Measurements from ENCODE around the gene FBXW8. TPM values are rescaled to one million over a fixed set of nuclear protein-coding genes. Genes with fewer than 3 reads are reported as not detected.
"Not testable (repeated sequence)": the region's sequence is repeated elsewhere in the genome, so short reads cannot be mapped to it uniquely, and the experiment has no call there.

Gene FBXW8
- total RNA-seq, 1 experiment from 2014 or later, result 12.1 TPM

DNA sequence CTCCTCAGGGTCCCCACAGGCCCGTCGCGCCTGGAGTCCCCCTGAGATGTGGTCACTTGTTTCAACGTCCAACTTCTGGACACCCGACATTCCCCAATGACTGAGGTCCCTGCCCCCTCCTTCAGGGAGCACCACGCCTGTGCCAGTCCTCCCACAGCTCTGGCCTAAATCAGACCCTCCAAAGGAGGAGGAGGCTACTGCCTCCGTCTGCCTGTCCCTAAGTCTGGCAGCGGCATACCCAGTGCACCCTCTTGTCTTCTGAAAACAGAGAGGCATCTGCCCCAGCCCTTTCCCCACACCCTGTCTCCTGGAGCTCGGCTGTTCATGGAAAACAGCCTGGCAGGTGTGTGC lies 142.3 kb downstream of the FBXW8 start:
- H3K27me3 ChIP-seq (ENCODE audit: low read length), result peaks cover 13% of the 10 kb centered on the region; the same call in 1 of the 2 replicates
- H3K4me3 ChIP-seq (ENCODE audit: low read length), result no peak overlapping the region
- no peak for TF ChIP-seq EZH2phosphoT487 (IDR thresholded peaks at IDR 0.05; ENCODE audit: borderline replicate concordance, low read length)
- H3K9me3 ChIP-seq (ENCODE audit: low read length), result no peaks in the 10 kb centered on the region
- no peaks in the 10 kb centered on the region for H4K20me1 ChIP-seq (ENCODE audit: low read length)
- no peaks in the 10 kb centered on the region for H3K79me2 ChIP-seq (ENCODE audit: low read length)
- H3K27ac ChIP-seq (ENCODE audit: low read length), result no peak overlapping the region
- H2AFZ ChIP-seq (ENCODE audit: low read length), result no peak overlapping the region
- no peak overlapping the region for H3K9ac ChIP-seq (ENCODE audit: low read length)
- no peak overlapping the region for H3K4me2 ChIP-seq (ENCODE audit: low read length)
- no peaks in the 10 kb centered on the region for H3F3A ChIP-seq (ENCODE audit: low read length, unreplicated experiment)
- H3K9me2 ChIP-seq (replicated peaks; ENCODE audit: low read length), result no peaks in the 10 kb centered on the region
- ChIA-PET POLR2A (ENCODE audit: unreplicated experiment) (no interaction called here), CTCF (no interaction called here)
- H3K36me3 ChIP-seq (ENCODE audit: low read depth, low read length), result no peaks in the 10 kb centered on the region
- DNase-seq (no peak), ATAC-seq (no peak)
- BruUV-seq (replicated peaks), result no TSS peak
- intact Hi-C loops (cut with micrococcal nuclease), result no loop called here
- 0 out of 2 replicates have a peak, but pooled peaks cover 4% of the 10 kb centered on the region for H3K4me1 ChIP-seq (ENCODE audit: insufficient read depth, low read length)

GRCh38 chr12:117053597-117054201 lies 142.9 kb downstream of the FBXW8 start:
- H3K36me3 ChIP-seq (ENCODE audit: low read depth, low read length), result no peaks in the 10 kb centered on the region
- H3K27ac ChIP-seq (ENCODE audit: low read length), result no peak overlapping the region
- no TSS peak for BruUV-seq (replicated peaks)
- ChIA-PET POLR2A (ENCODE audit: unreplicated experiment) (no interaction called here), CTCF (no interaction called here)
- H3K4me3 ChIP-seq (ENCODE audit: low read length), result no peak overlapping the region
- TF ChIP-seq EZH2phosphoT487 (IDR thresholded peaks at IDR 0.05; ENCODE audit: borderline replicate concordance, low read length) (no peak), EZH2 (IDR thresholded peaks at IDR 0.05; ENCODE audit: low read length, unreplicated experiment) (no peak)
- TF ChIP-seq, protein P1, sequence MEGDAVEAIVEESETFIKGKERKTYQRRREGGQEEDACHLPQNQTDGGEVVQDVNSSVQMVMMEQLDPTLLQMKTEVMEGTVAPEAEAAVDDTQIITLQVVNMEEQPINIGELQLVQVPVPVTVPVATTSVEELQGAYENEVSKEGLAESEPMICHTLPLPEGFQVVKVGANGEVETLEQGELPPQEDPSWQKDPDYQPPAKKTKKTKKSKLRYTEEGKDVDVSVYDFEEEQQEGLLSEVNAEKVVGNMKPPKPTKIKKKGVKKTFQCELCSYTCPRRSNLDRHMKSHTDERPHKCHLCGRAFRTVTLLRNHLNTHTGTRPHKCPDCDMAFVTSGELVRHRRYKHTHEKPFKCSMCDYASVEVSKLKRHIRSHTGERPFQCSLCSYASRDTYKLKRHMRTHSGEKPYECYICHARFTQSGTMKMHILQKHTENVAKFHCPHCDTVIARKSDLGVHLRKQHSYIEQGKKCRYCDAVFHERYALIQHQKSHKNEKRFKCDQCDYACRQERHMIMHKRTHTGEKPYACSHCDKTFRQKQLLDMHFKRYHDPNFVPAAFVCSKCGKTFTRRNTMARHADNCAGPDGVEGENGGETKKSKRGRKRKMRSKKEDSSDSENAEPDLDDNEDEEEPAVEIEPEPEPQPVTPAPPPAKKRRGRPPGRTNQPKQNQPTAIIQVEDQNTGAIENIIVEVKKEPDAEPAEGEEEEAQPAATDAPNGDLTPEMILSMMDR (conservative IDR thresholded peaks at IDR 0.05; ENCODE audit: low read depth, low read length), result no peak
- H3K79me2 ChIP-seq (ENCODE audit: low read length), result no peaks in the 10 kb centered on the region
- no peaks in the 10 kb centered on the region for H3K4me1 ChIP-seq (ENCODE audit: insufficient read depth, low read length)
- H3K9me3 ChIP-seq (ENCODE audit: low read length), result no peaks in the 10 kb centered on the region
- H3K9ac ChIP-seq (ENCODE audit: low read length), result no peak overlapping the region
- H4K20me1 ChIP-seq (ENCODE audit: low read length), result no peaks in the 10 kb centered on the region
- H3K4me2 ChIP-seq (ENCODE audit: low read length), result no peak overlapping the region
- ATAC-seq, result no peak
- no peaks in the 10 kb centered on the region for H3K9me2 ChIP-seq (replicated peaks; ENCODE audit: low read length)
- intact Hi-C loops (cut with micrococcal nuclease), result no loop called here
- no peak overlapping the region for H2AFZ ChIP-seq (ENCODE audit: low read length)
- peaks cover 13% of the 10 kb centered on the region; the same call in 1 of the 2 replicates for H3K27me3 ChIP-seq (ENCODE audit: low read length)
- no peaks in the 10 kb centered on the region for H3F3A ChIP-seq (ENCODE audit: low read length, unreplicated experiment)
- no peak for DNase-seq

- no peaks in the 10 kb centered on the region for H3K9me2 ChIP-seq (replicated peaks; ENCODE audit: low read length)
- ATAC-seq, result no peak
- DNase-seq, result no peak
- H3K4me3 ChIP-seq (ENCODE audit: low read length), result no peak overlapping the region
- no peak overlapping the region for H3K9ac ChIP-seq (ENCODE audit: low read length)
- H3K27me3 ChIP-seq (ENCODE audit: low read length), result peaks cover 13% of the 10 kb centered on the region; the same call in 1 of the 2 replicates
- no peaks in the 10 kb centered on the region for H3K79me2 ChIP-seq (ENCODE audit: low read length)
- TF ChIP-seq EZH2 (IDR thresholded peaks at IDR 0.05; ENCODE audit: low read length, unreplicated experiment), result no peak
- CTCF ChIA-PET, result no interaction called here
- intact Hi-C loops (cut with micrococcal nuclease), result no loop called here
- POLR2A ChIA-PET (ENCODE audit: unreplicated experiment), result no interaction called here
- no peaks in the 10 kb centered on the region for H3K4me1 ChIP-seq (ENCODE audit: insufficient read depth, low read length)
- no peak overlapping the region for H2AFZ ChIP-seq (ENCODE audit: low read length)
- no peaks in the 10 kb centered on the region for H3F3A ChIP-seq (ENCODE audit: low read length, unreplicated experiment)
- no peaks in the 10 kb centered on the region for H4K20me1 ChIP-seq (ENCODE audit: low read length)
- no peak overlapping the region for H3K4me2 ChIP-seq (ENCODE audit: low read length)
- no peak overlapping the region for H3K27ac ChIP-seq (ENCODE audit: low read length)
- BruUV-seq (replicated peaks), result no TSS peak
- no peaks in the 10 kb centered on the region for H3K9me3 ChIP-seq (ENCODE audit: low read length)
- H3K36me3 ChIP-seq (ENCODE audit: low read depth, low read length), result no peaks in the 10 kb centered on the region
These were observed 143.5 kb downstream of the FBXW8 start for GRCh38 chr12:117054279-117054678.

- H3K9me3 ChIP-seq (ENCODE audit: low read length); H3K4me3 ChIP-seq (ENCODE audit: low read length); H4K20me1 ChIP-seq (ENCODE audit: low read length); H3K27ac ChIP-seq (ENCODE audit: low read length); H3K79me2 ChIP-seq (ENCODE audit: low read length); H3K4me2 ChIP-seq (ENCODE audit: low read length); H3K4me1 ChIP-seq (ENCODE audit: insufficient read depth, low read length); DNase-seq; H3K9ac ChIP-seq (ENCODE audit: low read length); POLR2A ChIA-PET (ENCODE audit: unreplicated experiment); H3F3A ChIP-seq (ENCODE audit: low read length, unreplicated experiment); CTCF ChIA-PET; ATAC-seq; H3K36me3 ChIP-seq (ENCODE audit: low read depth, low read length); BruUV-seq (replicated peaks); H3K27me3 ChIP-seq (ENCODE audit: low read length); H2AFZ ChIP-seq (ENCODE audit: low read length); intact Hi-C loops (cut with micrococcal nuclease); H3K9me2 ChIP-seq (replicated peaks; ENCODE audit: low read length): not testable (repeated sequence)
These were observed 146.9 kb downstream of the FBXW8 start for GRCh38 chr12:117057626-117058025.
